GM19099 (cell line): ENCODE results near the gene RNU4-1.

Experiments
- POLR2A ChIP-seq: IDR thresholded peaks from 3 replicates; pipeline ENCODE4 v1.6.1; 2011; ENCODE audit warnings: low read depth; ENCODE audit not compliant: insufficient read length; ENCODE audit errors: extremely low read depth

The RNU4-1 gene

GRCh38 chr12:120264086-120264903 is 28.7 kb downstream of the RNU4-1 start:
- TF ChIP-seq POLR2A = no peak

- no peak for TF ChIP-seq POLR2A
These were observed 29.3 kb downstream of the RNU4-1 start for GRCh38 chr12:120263748-120264085.

- no peak for TF ChIP-seq POLR2A
These were observed 29.9 kb downstream of the RNU4-1 start for GRCh38 chr12:120262852-120263747.

GRCh38 chr12:120261951-120262851 is 30.8 kb downstream of the RNU4-1 start:
- TF ChIP-seq POLR2A = no peak

GRCh38 chr12:120260607-120261006 is 32.4 kb downstream of the RNU4-1 start:
- TF ChIP-seq POLR2A = no peak

- no peak for TF ChIP-seq POLR2A
These were observed 33.4 kb downstream of the RNU4-1 start for GRCh38 chr12:120259418-120260202.

GRCh38 chr12:120258323-120258896 is 34.6 kb downstream of the RNU4-1 start:
- no peak for TF ChIP-seq POLR2A

- no peak for TF ChIP-seq POLR2A
These were observed 35.8 kb downstream of the RNU4-1 start for GRCh38 chr12:120257041-120257821.

- TF ChIP-seq POLR2A = no peak
These were observed 38.2 kb downstream of the RNU4-1 start for GRCh38 chr12:120254809-120255208.

- TF ChIP-seq POLR2A = no peak
These were observed 40.7 kb downstream of the RNU4-1 start for GRCh38 chr12:120252071-120252906.

GRCh38 chr12:120249875-120250795 is 42.9 kb downstream of the RNU4-1 start:
- TF ChIP-seq POLR2A = no peak
